ENCODE data around the gene ROCK2. TPM values are rescaled to one million over a fixed set of nuclear protein-coding genes. Genes with fewer than 3 reads are reported as not detected.

ROCK2 gene
- total RNA-seq, 1 experiment from 2014 or later, result 38.0 TPM

DNA sequence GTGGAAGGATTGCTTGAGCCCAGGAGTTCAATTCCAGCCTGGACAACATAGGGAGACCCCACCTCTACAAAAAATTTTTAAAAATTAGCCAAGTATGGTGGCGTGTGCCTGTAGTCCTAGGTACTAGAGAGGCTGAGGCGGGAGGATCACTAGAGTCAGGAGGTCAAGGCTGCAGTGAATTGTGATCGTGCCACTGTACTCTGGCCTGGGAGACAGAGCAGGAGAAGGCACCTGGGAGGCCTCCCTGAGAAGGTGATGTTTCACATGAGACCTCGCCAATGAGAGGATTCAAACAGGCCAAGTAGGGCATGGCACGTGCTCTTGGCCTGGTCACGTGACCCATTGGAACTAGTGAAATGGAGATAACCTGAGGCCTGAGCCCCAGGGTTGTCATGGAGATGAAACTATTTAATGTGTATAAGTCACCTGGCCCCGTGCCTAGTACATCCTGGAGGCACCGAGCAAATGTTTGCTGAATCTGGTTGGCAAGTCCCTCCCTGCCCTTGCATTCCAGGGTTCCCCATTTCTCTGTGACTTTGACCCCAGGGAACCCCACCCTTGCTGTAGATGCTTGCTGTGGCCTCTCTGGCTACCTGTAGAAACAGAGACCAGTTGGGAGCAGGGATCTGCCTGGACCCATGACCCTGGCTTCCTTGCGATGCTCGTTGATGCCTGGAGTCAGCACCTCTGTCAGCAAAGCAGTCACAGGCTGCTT lies 26.1 kb upstream of the ROCK2 start:
- H3K9me2 ChIP-seq (ENCODE audit: insufficient read depth), result no peaks in the 10 kb centered on the region
- H3K4me1 ChIP-seq (replicated peaks; ENCODE audit: insufficient read depth), result peaks cover 46% of the 10 kb centered on the region
- H3K9me3 ChIP-seq (ENCODE audit: insufficient read depth, low read depth), result no peaks in the 10 kb centered on the region
- H3K4me2 ChIP-seq, result peak overlapping the region; percentile 47
- H3K27ac ChIP-seq, result no peak overlapping the region
- DNase-seq, result peak; percentile 78 to 91
- CTCF ChIA-PET, result no interaction called here
- no peaks in the 10 kb centered on the region for H4K20me1 ChIP-seq (ENCODE audit: insufficient read depth)
- no peak overlapping the region for H3K4me3 ChIP-seq
- H3K79me2 ChIP-seq (ENCODE audit: low read depth), result no peaks in the 10 kb centered on the region
- H3F3A ChIP-seq (ENCODE audit: insufficient read depth, low read depth), result 0 out of 2 replicates have a peak, but pooled peaks cover 4% of the 10 kb centered on the region
- H3K27me3 ChIP-seq (ENCODE audit: insufficient read depth, low read depth), result no peaks in the 10 kb centered on the region
- POLR2A ChIA-PET (ENCODE audit: unreplicated experiment), result no interaction called here
- TF ChIP-seq EZH2 (IDR thresholded peaks at IDR 0.05; ENCODE audit: low read depth), result no peak
- TF ChIP-seq, protein P1, sequence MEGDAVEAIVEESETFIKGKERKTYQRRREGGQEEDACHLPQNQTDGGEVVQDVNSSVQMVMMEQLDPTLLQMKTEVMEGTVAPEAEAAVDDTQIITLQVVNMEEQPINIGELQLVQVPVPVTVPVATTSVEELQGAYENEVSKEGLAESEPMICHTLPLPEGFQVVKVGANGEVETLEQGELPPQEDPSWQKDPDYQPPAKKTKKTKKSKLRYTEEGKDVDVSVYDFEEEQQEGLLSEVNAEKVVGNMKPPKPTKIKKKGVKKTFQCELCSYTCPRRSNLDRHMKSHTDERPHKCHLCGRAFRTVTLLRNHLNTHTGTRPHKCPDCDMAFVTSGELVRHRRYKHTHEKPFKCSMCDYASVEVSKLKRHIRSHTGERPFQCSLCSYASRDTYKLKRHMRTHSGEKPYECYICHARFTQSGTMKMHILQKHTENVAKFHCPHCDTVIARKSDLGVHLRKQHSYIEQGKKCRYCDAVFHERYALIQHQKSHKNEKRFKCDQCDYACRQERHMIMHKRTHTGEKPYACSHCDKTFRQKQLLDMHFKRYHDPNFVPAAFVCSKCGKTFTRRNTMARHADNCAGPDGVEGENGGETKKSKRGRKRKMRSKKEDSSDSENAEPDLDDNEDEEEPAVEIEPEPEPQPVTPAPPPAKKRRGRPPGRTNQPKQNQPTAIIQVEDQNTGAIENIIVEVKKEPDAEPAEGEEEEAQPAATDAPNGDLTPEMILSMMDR (conservative IDR thresholded peaks at IDR 0.05), result no peak
- intact Hi-C loops (cut with micrococcal nuclease; ENCODE audit: unreplicated experiment), result no loop called here
- no peak overlapping the region for H2AFZ ChIP-seq
- no peaks in the 10 kb centered on the region for H3K36me3 ChIP-seq (ENCODE audit: low read depth)
- BruUV-seq (replicated peaks), result no TSS peak

DNA sequence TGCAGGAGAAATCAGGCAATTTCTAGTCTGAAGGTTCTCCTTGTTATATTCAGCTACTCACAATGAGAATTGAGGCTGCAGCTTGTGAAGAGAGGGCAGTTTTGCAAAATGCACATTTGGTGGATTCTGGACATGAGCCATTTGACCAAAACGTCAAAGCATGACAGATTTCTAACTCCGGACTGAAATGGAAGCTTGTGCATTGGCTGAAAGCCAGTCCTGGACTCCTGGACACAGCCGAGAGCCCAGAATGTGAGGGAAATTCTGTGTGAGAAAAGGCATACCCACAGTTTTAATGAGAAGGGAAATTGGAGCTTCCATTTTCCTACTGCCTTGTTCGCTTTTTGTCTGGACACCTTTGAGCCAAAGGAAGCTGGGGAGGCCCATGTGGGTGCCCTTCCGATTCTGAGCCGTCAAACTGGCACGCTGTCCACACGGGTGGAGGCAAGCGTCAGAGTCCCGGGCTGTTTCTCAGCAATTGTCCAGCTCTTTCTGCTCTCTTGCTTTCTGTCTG lies 23.7 kb upstream of the ROCK2 start:
- BruUV-seq (replicated peaks), result no TSS peak
- no peaks in the 10 kb centered on the region for H4K20me1 ChIP-seq (ENCODE audit: insufficient read depth)
- no peaks in the 10 kb centered on the region for H3K9me3 ChIP-seq (ENCODE audit: insufficient read depth, low read depth)
- intact Hi-C loops (cut with micrococcal nuclease; ENCODE audit: unreplicated experiment), result no loop called here
- DNase-seq, result no peak
- H3K4me1 ChIP-seq (replicated peaks; ENCODE audit: insufficient read depth), result peaks cover 32% of the 10 kb centered on the region
- H3K4me3 ChIP-seq, result no peak overlapping the region
- H3K36me3 ChIP-seq (ENCODE audit: low read depth), result no peaks in the 10 kb centered on the region
- 0 out of 2 replicates have a peak, but pooled peaks cover 4% of the 10 kb centered on the region for H3F3A ChIP-seq (ENCODE audit: insufficient read depth, low read depth)
- H3K4me2 ChIP-seq, result no peak overlapping the region
- ChIA-PET CTCF (no interaction called here), POLR2A (ENCODE audit: unreplicated experiment) (no interaction called here)
- no peak overlapping the region for H3K27ac ChIP-seq
- no peaks in the 10 kb centered on the region for H3K27me3 ChIP-seq (ENCODE audit: insufficient read depth, low read depth)
- H2AFZ ChIP-seq, result no peak overlapping the region
- TF ChIP-seq, protein P1 (conservative IDR thresholded peaks at IDR 0.05), result no peak
- TF ChIP-seq EZH2 (IDR thresholded peaks at IDR 0.05; ENCODE audit: low read depth), result no peak
- no peaks in the 10 kb centered on the region for H3K79me2 ChIP-seq (ENCODE audit: low read depth)
- H3K9me2 ChIP-seq (ENCODE audit: insufficient read depth), result no peaks in the 10 kb centered on the region

DNA sequence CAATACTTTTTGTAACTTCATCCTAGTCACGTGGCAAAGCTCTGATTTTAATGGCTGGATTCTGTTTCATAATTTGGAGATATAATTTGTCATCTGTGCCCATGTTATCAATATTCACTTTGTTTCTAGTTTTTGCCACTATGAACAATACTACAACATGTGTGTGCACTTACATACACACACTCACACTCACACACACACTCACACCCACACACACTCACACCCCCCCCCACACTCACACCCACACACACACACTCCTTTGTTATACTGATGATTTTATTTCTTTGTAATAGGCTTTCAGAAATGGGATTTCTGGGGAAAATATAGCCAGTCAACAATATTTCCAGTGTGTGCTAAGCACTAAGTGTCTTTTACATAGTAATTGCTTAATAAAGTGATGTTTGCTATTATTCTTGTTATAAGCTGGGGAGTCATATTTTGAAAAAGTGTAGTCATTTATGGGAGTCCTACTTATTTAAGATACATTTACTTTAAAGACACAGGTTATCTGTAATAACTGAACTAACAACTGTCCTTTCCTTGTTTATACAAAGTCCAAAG lies 22.8 kb upstream of the ROCK2 start:
- Histone ChIP-seq H3K27me3 (ENCODE audit: insufficient read depth, low read depth) (no peaks in the 10 kb centered on the region), H3K4me1 (replicated peaks; ENCODE audit: insufficient read depth) (peaks cover 23% of the 10 kb centered on the region), H2AFZ (no peak overlapping the region), H3K9me3 (ENCODE audit: insufficient read depth, low read depth) (no peaks in the 10 kb centered on the region), H4K20me1 (ENCODE audit: insufficient read depth) (no peaks in the 10 kb centered on the region), H3F3A (ENCODE audit: insufficient read depth, low read depth) (0 out of 2 replicates have a peak, but pooled peaks cover 4% of the 10 kb centered on the region), H3K4me2 (no peak overlapping the region), H3K9me2 (ENCODE audit: insufficient read depth) (no peaks in the 10 kb centered on the region), H3K4me3 (no peak overlapping the region), H3K27ac (no peak overlapping the region), H3K36me3 (ENCODE audit: low read depth) (no peaks in the 10 kb centered on the region), H3K79me2 (ENCODE audit: low read depth) (no peaks in the 10 kb centered on the region)
- no peak for DNase-seq
- POLR2A ChIA-PET (ENCODE audit: unreplicated experiment), result no interaction called here
- intact Hi-C loops (cut with micrococcal nuclease; ENCODE audit: unreplicated experiment), result no loop called here
- CTCF ChIA-PET, result no interaction called here
- no TSS peak for BruUV-seq (replicated peaks)
- no peak for TF ChIP-seq EZH2 (IDR thresholded peaks at IDR 0.05; ENCODE audit: low read depth)
- TF ChIP-seq, protein P1 (conservative IDR thresholded peaks at IDR 0.05), result no peak

Measured in PC-9 (cell line).